Mesothelial cell of epicardium (in vitro differentiated cells): ENCODE measurements around the gene HHAT. TPM values are rescaled to one million over a fixed set of nuclear protein-coding genes. Genes with fewer than 3 reads are reported as not detected.
A peak's percentile ranks its signal among the peaks of the same experiment; 100 is the strongest.

Experiments used
- DNase-seq, 2 experiments: peaks; one replicate each; pipeline ENCODE4 v3.0.0; 2021; ENCODE audit warnings: low spot score in 2 of 2; ENCODE audit not compliant: unreplicated experiment in 2 of 2
- H3K27ac Mint-ChIP-seq: 2 replicates; pipeline ENCODE4 v1.8.0; 2021; ENCODE audit warnings: mixed read lengths
- H3K27me3 Mint-ChIP-seq: 2 replicates; pipeline ENCODE4 v1.8.0; 2021; ENCODE audit warnings: low read depth, mixed read lengths
- H3K36me3 Mint-ChIP-seq: 2 replicates; pipeline ENCODE4 v1.8.0; 2021; ENCODE audit warnings: mixed read lengths
- H3K4me1 Mint-ChIP-seq: 2 replicates; pipeline ENCODE4 v1.8.0; 2021; ENCODE audit warnings: mixed read lengths
- H3K4me3 Mint-ChIP-seq: 2 replicates; pipeline ENCODE4 v1.8.0; 2021; ENCODE audit warnings: mild to moderate bottlenecking, moderate library complexity, mixed read lengths
- H3K9me3 Mint-ChIP-seq: 2 replicates; pipeline ENCODE4 v1.8.0; 2021; ENCODE audit warnings: mixed read lengths
- CTCF ChIP-seq: fragments of 200-600 bp; sonication (generic); IDR thresholded peaks from one replicate; pipeline ENCODE4 v1.5.0; 2021; ENCODE audit warnings: antibody characterized with exemption; ENCODE audit not compliant: unreplicated experiment
- total RNA-seq: library from RNA; stranded (reverse); gene quantifications from 3 replicates; pipeline ENCODE4 v1.2.1, GENCODE V29; 2021

The HHAT gene
- total RNA-seq, 1 donor from 2014 or later = 19.2 TPM

- no peak for TF ChIP-seq CTCF
- H3K4me3 Mint-ChIP-seq = no peak overlapping the region
- H3K9me3 Mint-ChIP-seq = no peaks in the 10 kb centered on the region
- H3K27ac Mint-ChIP-seq = no peak overlapping the region
- H3K4me1 Mint-ChIP-seq = peaks cover 34% of the 10 kb centered on the region
- peaks cover 2% of the 10 kb centered on the region for H3K36me3 Mint-ChIP-seq
- no peaks in the 10 kb centered on the region for H3K27me3 Mint-ChIP-seq
- no peak for DNase-seq
These were observed 44.4 kb downstream of the HHAT start for GRCh38 chr1:210372931-210373627.

DNA sequence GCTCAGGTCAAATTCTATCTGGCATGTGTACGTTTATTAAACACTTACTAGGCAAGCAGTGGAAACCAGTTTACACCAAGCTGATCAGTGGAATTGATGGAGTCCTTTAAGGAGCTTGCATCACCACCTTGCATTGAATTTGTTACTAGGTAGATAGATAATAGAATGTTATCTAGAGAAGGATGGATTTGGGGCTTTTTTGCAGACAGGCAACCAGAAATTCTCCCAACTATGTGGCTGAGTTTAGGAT, 44.9 kb downstream of the HHAT start:
- H3K27ac Mint-ChIP-seq = no peak overlapping the region
- H3K4me3 Mint-ChIP-seq = no peak overlapping the region
- no peak for DNase-seq
- no peaks in the 10 kb centered on the region for H3K27me3 Mint-ChIP-seq
- H3K36me3 Mint-ChIP-seq = peaks cover 2% of the 10 kb centered on the region
- no peak for TF ChIP-seq CTCF
- H3K4me1 Mint-ChIP-seq = peaks cover 36% of the 10 kb centered on the region
- H3K9me3 Mint-ChIP-seq = no peaks in the 10 kb centered on the region

DNA sequence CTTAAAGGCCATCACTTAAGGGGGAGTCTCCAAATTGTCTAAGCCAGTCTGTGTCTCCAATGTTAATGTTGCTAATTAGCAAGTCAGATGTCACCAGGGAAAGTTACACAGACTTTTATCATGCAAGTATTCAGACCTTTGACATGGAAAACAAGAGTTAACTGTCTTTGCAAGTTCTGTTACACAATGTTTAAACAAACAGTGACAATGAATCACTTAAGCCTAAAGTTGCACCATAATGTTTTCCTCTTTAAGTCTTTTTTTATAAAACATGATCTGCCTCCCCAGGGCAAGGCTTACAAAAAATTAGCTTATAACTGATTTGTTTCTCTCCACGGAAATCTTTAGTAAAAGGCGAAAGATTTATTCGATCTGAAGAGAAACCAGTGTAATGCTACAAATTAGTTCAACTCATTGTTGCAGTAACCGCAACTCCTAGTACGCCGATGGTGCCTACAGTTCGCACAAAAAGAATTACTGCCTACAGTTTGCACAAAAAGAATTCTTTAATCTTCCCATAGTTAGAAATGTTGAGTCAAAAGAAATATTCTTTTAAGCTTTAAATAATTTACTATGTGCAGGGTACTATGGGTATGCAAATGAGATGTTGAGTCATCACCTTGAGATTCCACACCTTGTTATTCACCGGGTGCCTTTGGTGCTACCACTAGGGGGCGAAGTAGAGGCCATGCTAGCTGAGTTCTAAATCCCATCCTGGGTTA, 45.3 kb downstream of the HHAT start:
- Mint-ChIP-seq H3K9me3 (no peaks in the 10 kb centered on the region), H3K36me3 (peaks cover 2% of the 10 kb centered on the region), H3K27ac (no peak overlapping the region), H3K4me3 (no peak overlapping the region), H3K4me1 (peaks cover 39% of the 10 kb centered on the region), H3K27me3 (no peaks in the 10 kb centered on the region)
- no peak for DNase-seq
- TF ChIP-seq CTCF = peak; percentile 67

- Mint-ChIP-seq H3K4me1 (peaks cover 39% of the 10 kb centered on the region), H3K9me3 (no peaks in the 10 kb centered on the region), H3K36me3 (no peaks in the 10 kb centered on the region), H3K4me3 (no peak overlapping the region), H3K27ac (no peak overlapping the region), H3K27me3 (no peaks in the 10 kb centered on the region)
- no peak for TF ChIP-seq CTCF
- DNase-seq = no peak
These were observed 45.9 kb downstream of the HHAT start for GRCh38 chr1:210374600-210374953.

- Mint-ChIP-seq H3K4me1 (peaks cover 39% of the 10 kb centered on the region), H3K27ac (no peak overlapping the region)
These were observed 48.2 kb downstream of the HHAT start for GRCh38 chr1:210376836-210377372.

More at GRCh38 chr1:210376836-210377372, 48.2 kb downstream of the HHAT start:
- Mint-ChIP-seq H3K27me3 (no peaks in the 10 kb centered on the region), H3K9me3 (no peaks in the 10 kb centered on the region), H3K4me3 (no peak overlapping the region), H3K36me3 (no peaks in the 10 kb centered on the region)
- no peak for TF ChIP-seq CTCF
- no peak for DNase-seq
